Activated CD4-positive, alpha-beta T cell treated with anti-CD3 and anti-CD28 coated beads, Interleukin-2, amount 50 U/mL, for 16 hours (primary cell): Measurements from ENCODE around the gene GNG2.

ENCODE experiments used
- DNase-seq: peaks from one replicate; pipeline ENCODE4 v3.0.0-alpha.2; 2020

Gene GNG2

GRCh38 chr14:51859131-51859530 lies 1.3 kb upstream of the GNG2 start:
- DNase-seq = no peak

- DNase-seq = no peak
Observed at GRCh38 chr14:51860825-51861499, 550 bp downstream of the GNG2 start.

- peak; percentile 74 for DNase-seq
Observed at GRCh38 chr14:51862176-51862796, 1.9 kb downstream of the GNG2 start.

- DNase-seq = no peak
Observed at GRCh38 chr14:51862860-51863259, 2.4 kb downstream of the GNG2 start.

- DNase-seq = peak; percentile 64
Observed at GRCh38 chr14:51865953-51866747, 5.7 kb downstream of the GNG2 start.

GRCh38 chr14:51867741-51868140 lies 7.3 kb downstream of the GNG2 start:
- peak; percentile 57 for DNase-seq

GRCh38 chr14:51868405-51868804 lies 8.0 kb downstream of the GNG2 start:
- no peak for DNase-seq

GRCh38 chr14:51869411-51870100 lies 9.1 kb downstream of the GNG2 start:
- peak; percentile 85 for DNase-seq

GRCh38 chr14:51870606-51871005 lies 10.2 kb downstream of the GNG2 start:
- no peak for DNase-seq

- DNase-seq = no peak
Observed at GRCh38 chr14:51871846-51872245, 11.4 kb downstream of the GNG2 start.

GRCh38 chr14:51872396-51872795 lies 12.0 kb downstream of the GNG2 start:
- no peak for DNase-seq

GRCh38 chr14:51873221-51873893 lies 12.9 kb downstream of the GNG2 start:
- peak; percentile 94 for DNase-seq

GRCh38 chr14:51877810-51878209 lies 17.4 kb downstream of the GNG2 start:
- DNase-seq = no peak

- DNase-seq = no peak
Observed at GRCh38 chr14:51879170-51879569, 18.8 kb downstream of the GNG2 start.

- no peak for DNase-seq
Observed at GRCh38 chr14:51880835-51881580, 20.6 kb downstream of the GNG2 start.

- DNase-seq = no peak
Observed at GRCh38 chr14:51881636-51882035, 21.2 kb downstream of the GNG2 start.

- DNase-seq = no peak
Observed at GRCh38 chr14:51883232-51883631, 22.8 kb downstream of the GNG2 start.

- DNase-seq = no peak
Observed at GRCh38 chr14:51884086-51884927, 23.9 kb downstream of the GNG2 start.

GRCh38 chr14:51889851-51890250 lies 29.4 kb downstream of the GNG2 start:
- no peak for DNase-seq

GRCh38 chr14:51894250-51894649 lies 33.8 kb downstream of the GNG2 start:
- no peak for DNase-seq

GRCh38 chr14:51895375-51895774 lies 35.0 kb downstream of the GNG2 start:
- DNase-seq = no peak
